Liver (tissue), 9 donors: ENCODE measurements around the gene FITM2. TPM values are rescaled to one million over a fixed set of nuclear protein-coding genes. Genes with fewer than 3 reads are reported as not detected.

Source experiments
- DNase-seq: peaks from one replicate; pipeline ENCODE4 v3.0.0-alpha.2; 2017; ENCODE audit warnings: low spot score
- H3K27ac ChIP-seq, 2 donors: one replicate each; pipeline ENCODE4 v1.7.0; 2013; ENCODE audit warnings: inconsistent platforms in 2 of 2, low read length in 2 of 2, control low read depth in 1 of 2, low read depth in 1 of 2, mild to moderate bottlenecking in 1 of 2
- H3K27me3 ChIP-seq, 4 donors: one replicate each; pipeline versions ENCODE4 v1.6.1 to v1.7.0; 2013; ENCODE audit warnings: low read length in 3 of 4, inconsistent platforms in 1 of 4, mild to moderate bottlenecking in 1 of 4, moderate library complexity in 1 of 4; ENCODE audit not compliant: control insufficient read depth in 4 of 4, insufficient read depth in 4 of 4
- H3K36me3 ChIP-seq, 4 donors: one replicate each; pipeline versions ENCODE4 v1.6.1 to v1.7.0; 2013; ENCODE audit warnings: low read length in 3 of 4, mild to moderate bottlenecking in 3 of 4, low read depth in 1 of 4, moderate library complexity in 1 of 4; ENCODE audit not compliant: control insufficient read depth in 4 of 4, insufficient read depth in 3 of 4
- H3K4me1 ChIP-seq, 4 donors: one replicate each; pipeline versions ENCODE4 v1.6.1 to v1.7.0; 2013; ENCODE audit warnings: low read length in 3 of 4, mild to moderate bottlenecking in 3 of 4, moderate library complexity in 1 of 4; ENCODE audit not compliant: control insufficient read depth in 4 of 4, insufficient read depth in 4 of 4
- H3K4me3 ChIP-seq, 3 donors: one replicate each; pipeline versions ENCODE4 v1.6.1 to v1.7.0; 2013; ENCODE audit warnings: low read length in 3 of 3, control low read depth in 1 of 3, low read depth in 1 of 3, mild to moderate bottlenecking in 1 of 3
- H3K9ac ChIP-seq, 2 donors: one replicate each; pipeline ENCODE4 v1.7.0; 2013; ENCODE audit warnings: low read length in 2 of 2, mild to moderate bottlenecking in 2 of 2, moderate library complexity in 2 of 2, control low read depth in 1 of 2, low read depth in 1 of 2
- H3K9me3 ChIP-seq, 4 donors: one replicate each; pipeline versions ENCODE4 v1.6.1 to v1.7.0; 2013; ENCODE audit warnings: low read length in 3 of 4; ENCODE audit not compliant: control insufficient read depth in 4 of 4
- EGR1 ChIP-seq, 2 donors: IDR thresholded peaks; 2 replicates each; pipeline ENCODE4 v1.6.1; 2016 to 2018; ENCODE audit warnings: antibody characterized with exemption in 2 of 2, low read depth in 2 of 2
- FOXA1 ChIP-seq: IDR thresholded peaks from 2 replicates; pipeline ENCODE4 v1.6.1; 2016; ENCODE audit warnings: antibody characterized with exemption
- FOXA2 ChIP-seq: IDR thresholded peaks from 2 replicates; pipeline ENCODE4 v1.6.1; 2016; ENCODE audit warnings: antibody characterized with exemption
- GABPA ChIP-seq, 2 donors: IDR thresholded peaks in 1 of 2; conservative IDR thresholded peaks in 1 of 2; 2 replicates each; pipeline ENCODE4 v1.6.1; 2016; ENCODE audit warnings: antibody characterized with exemption in 2 of 2, mild to moderate bottlenecking in 1 of 2, moderate library complexity in 1 of 2
- HNF4A ChIP-seq, 2 donors: conservative IDR thresholded peaks; 2 replicates each; pipeline ENCODE4 v1.6.1; 2016; ENCODE audit warnings: antibody characterized with exemption in 2 of 2, mild to moderate bottlenecking in 2 of 2
- HNF4G ChIP-seq: IDR thresholded peaks from 2 replicates; pipeline ENCODE4 v1.6.1; 2016; ENCODE audit warnings: antibody characterized with exemption
- JUND ChIP-seq, 2 donors: IDR thresholded peaks; 2 replicates each; pipeline ENCODE4 v1.6.1; 2016; ENCODE audit warnings: antibody characterized with exemption in 2 of 2
- NR2F2 ChIP-seq: IDR thresholded peaks from 2 replicates; pipeline ENCODE4 v1.6.1; 2016; ENCODE audit warnings: antibody characterized with exemption
- RAD21 ChIP-seq, 2 donors: IDR thresholded peaks; 2 replicates each; pipeline ENCODE4 v1.6.1; 2016; ENCODE audit warnings: antibody characterized with exemption in 2 of 2, mild to moderate bottlenecking in 2 of 2
- SP1 ChIP-seq: IDR thresholded peaks from 2 replicates; pipeline ENCODE4 v1.6.1; 2018; ENCODE audit warnings: antibody characterized with exemption, mild to moderate bottlenecking
- TAF1 ChIP-seq: conservative IDR thresholded peaks from 2 replicates; pipeline ENCODE4 v1.6.1; 2016; ENCODE audit warnings: antibody characterized with exemption, mild to moderate bottlenecking
- YY1 ChIP-seq: IDR thresholded peaks from 2 replicates; pipeline ENCODE4 v1.6.1; 2016; ENCODE audit warnings: antibody characterized with exemption, mild to moderate bottlenecking
- WGBS: extraction: QIAGEN DNeasy Blood & Tissue Kit; methylation state at CpG from one replicate; pipeline ENCODE4 v1.1.7; 2013; 5-methylcytosine and 5-hydroxymethylcytosine counted together
- polyA plus RNA-seq, 2 donors: library from polyadenylated mRNA; stranded (reverse) in 1 of 2; unstranded in 1 of 2; fragments of 200-250 nt in 1 of 2; fragments of >200 nt in 1 of 2; fragmentation: Nextera tagmentation in 1 of 2; extraction: Ambion mirVana in 1 of 2; gene quantifications; one replicate each; pipeline versions ENCODE4 v1.2.1 to v1.2.3, GENCODE V29; 2013 to 2015
- total RNA-seq, 2 donors: library from RNA; depleted of rRNA; stranded (reverse); fragments of >200 nt; gene quantifications; one replicate each; pipeline ENCODE4 v1.2.3, GENCODE V29; 2014
- TF ChIP-seq, protein P1 (sequence below): IDR thresholded peaks from 2 replicates; pipeline ENCODE4 v1.6.1; 2016; ENCODE audit warnings: antibody characterized with exemption, mild to moderate bottlenecking
- TF ChIP-seq, protein P2 (sequence below): IDR thresholded peaks from 2 replicates; pipeline ENCODE4 v1.6.1; 2016; ENCODE audit warnings: antibody characterized with exemption
- TF ChIP-seq, protein P3 (sequence below): fragments of 150-350 bp; IDR thresholded peaks from 2 replicates; pipeline ENCODE4 v1.5.1; 2017; ENCODE audit warnings: improper control_type of control experiment, low read depth, low read length; ENCODE audit not compliant: missing input control
- TF ChIP-seq, protein P4 (sequence below): IDR thresholded peaks from 2 replicates; pipeline ENCODE4 v1.6.1; 2016; ENCODE audit warnings: antibody characterized with exemption
- donor health status: healthy.
- donor health status: healthy.
- donor health status: healthy.
- donor health status: healthy.
- donor health status: healthy.

The FITM2 gene
- total and polyA plus RNA-seq, 4 donors = 3.3 to 9.9 (median 3.9) TPM

DNA sequence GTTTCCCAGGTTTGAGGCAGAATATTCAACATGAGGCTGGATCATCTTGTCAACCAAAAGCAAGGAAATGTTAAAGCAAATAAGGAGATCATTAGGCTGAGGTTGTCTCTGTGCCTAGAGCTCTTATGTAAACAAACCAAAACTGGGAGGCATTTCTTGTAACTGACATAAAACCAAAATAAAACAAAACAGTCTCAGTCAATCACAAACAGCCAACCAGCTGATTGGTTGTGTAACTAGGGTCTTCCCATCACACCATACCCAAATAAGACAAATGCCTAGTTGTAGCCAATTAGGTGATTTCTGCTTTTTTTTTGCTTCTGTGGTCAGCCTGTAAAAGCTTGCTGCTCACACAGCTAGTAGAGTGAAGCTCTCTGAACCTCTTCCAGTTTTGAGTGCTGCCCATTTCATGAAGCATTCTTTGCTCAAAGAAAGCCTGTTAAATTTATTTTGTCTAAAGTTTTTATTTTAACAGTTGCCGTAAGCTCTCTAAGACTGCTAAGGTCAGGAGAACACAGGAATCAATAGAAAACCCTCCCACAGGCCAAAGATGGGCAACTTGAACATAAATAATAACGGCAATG is 8.9 kb upstream of the FITM2 start:
- 94% methylated on average over 2 of the region's 2 CpGs for WGBS
- DNase-seq = no peak
- TF ChIP-seq, protein P1, sequence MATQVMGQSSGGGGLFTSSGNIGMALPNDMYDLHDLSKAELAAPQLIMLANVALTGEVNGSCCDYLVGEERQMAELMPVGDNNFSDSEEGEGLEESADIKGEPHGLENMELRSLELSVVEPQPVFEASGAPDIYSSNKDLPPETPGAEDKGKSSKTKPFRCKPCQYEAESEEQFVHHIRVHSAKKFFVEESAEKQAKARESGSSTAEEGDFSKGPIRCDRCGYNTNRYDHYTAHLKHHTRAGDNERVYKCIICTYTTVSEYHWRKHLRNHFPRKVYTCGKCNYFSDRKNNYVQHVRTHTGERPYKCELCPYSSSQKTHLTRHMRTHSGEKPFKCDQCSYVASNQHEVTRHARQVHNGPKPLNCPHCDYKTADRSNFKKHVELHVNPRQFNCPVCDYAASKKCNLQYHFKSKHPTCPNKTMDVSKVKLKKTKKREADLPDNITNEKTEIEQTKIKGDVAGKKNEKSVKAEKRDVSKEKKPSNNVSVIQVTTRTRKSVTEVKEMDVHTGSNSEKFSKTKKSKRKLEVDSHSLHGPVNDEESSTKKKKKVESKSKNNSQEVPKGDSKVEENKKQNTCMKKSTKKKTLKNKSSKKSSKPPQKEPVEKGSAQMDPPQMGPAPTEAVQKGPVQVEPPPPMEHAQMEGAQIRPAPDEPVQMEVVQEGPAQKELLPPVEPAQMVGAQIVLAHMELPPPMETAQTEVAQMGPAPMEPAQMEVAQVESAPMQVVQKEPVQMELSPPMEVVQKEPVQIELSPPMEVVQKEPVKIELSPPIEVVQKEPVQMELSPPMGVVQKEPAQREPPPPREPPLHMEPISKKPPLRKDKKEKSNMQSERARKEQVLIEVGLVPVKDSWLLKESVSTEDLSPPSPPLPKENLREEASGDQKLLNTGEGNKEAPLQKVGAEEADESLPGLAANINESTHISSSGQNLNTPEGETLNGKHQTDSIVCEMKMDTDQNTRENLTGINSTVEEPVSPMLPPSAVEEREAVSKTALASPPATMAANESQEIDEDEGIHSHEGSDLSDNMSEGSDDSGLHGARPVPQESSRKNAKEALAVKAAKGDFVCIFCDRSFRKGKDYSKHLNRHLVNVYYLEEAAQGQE = no peak
- TF ChIP-seq FOXA1 (no peak), JUND (IDR thresholded peaks at IDR 0.05) (no peak), TAF1 (no peak), SP1 (no peak), HNF4A (conservative IDR thresholded peaks at IDR 0.05) (no peak), NR2F2 (no peak)
- Histone ChIP-seq H3K9ac (no peak overlapping the region), H3K27ac (no peak overlapping the region), H3K9me3 (no peaks in the 10 kb centered on the region), H3K27me3 (no peaks in the 10 kb centered on the region), H3K4me1 (no peaks in the 10 kb centered on the region), H3K36me3 (no peaks in the 10 kb centered on the region), H3K4me3 (no peak overlapping the region)

DNA sequence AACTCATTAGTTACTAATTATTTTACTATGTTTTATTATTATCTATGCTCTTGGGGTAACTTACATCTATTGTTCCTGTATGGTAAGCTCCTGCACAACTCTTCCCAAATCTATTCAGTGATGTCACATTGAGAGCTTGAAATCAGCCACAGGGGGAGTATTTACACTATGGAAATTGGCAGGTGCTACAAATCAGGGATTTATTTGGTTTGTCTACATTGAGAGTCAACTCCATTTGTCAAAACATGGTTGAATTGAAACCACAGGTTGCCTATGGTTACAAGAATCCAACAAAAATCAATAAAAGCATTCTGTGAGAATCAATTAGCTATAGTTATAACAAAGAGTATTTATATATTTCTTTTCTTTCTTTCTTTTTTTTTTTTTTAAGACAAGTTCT is 3.9 kb upstream of the FITM2 start:
- no peak for DNase-seq
- Histone ChIP-seq H3K4me3 (no peak overlapping the region), H3K27me3 (no peaks in the 10 kb centered on the region), H3K4me1 (peaks cover 3 to 16% (median 10%) of the 10 kb centered on the region in 4 donors), H3K27ac (no peak overlapping the region), H3K36me3 (no peaks in the 10 kb centered on the region), H3K9me3 (no peaks in the 10 kb centered on the region), H3K9ac (no peak overlapping the region)
- TF ChIP-seq YY1 = no peak

DNA sequence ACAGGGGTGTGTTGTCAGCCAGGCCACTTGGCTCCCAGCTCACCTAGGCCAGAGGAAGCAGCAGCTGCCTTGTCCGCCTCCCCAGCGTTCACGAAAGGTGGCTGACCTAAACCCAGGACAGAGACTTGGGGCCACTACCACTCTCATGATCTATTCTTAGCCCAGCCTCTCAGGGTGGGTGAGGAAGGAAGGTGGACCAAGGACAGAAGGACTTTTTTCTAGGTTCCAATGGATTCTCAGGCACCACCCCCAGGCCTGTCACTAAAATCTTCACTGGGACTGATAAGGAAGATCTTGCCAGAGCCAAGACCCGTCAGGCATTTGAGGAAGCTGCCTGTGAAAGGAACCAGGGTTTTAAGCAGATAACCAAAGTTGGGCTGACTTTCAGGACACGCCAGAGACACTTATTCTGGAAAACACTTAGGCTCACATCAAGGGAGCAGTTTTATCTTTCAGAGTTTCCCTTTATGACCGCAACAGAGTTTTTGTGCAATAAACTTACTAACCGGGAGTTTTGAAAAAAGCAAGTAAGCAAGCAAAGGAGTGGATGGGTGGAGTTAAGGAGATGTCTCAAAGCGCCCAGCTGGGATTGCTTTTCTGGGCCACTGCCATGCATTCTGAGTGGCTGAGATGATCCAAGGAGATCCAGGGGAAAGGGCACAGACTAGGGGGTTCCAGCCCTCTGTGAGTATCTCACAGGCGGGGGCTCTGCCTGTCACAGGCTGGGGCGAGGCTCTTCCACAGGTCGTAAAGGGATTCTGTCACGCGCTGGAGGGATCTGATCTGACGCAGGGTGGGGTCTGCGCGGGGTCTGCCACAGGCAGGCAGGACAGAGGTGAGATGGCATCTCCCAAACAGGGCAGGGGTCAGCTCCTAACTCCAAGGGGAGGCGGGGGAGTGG is 989 bp downstream of the FITM2 start:
- Histone ChIP-seq H3K4me3 (peak overlapping the region; percentile 75 to 100 (median 93)), H3K27me3 (no peaks in the 10 kb centered on the region), H3K4me1 (peaks cover 3 to 22% (median 15%) of the 10 kb centered on the region in 4 donors), H3K9ac (peak overlapping the region; percentile 76 to 77), H3K9me3 (no peaks in the 10 kb centered on the region), H3K27ac (peak overlapping the region in 1 of 2 donors; percentile 72), H3K36me3 (peaks cover 0 to 4% (median 3%) of the 10 kb centered on the region in 4 donors)
- DNase-seq = no peak
- WGBS = 18% methylated on average over 17 of the region's 17 CpGs
- TF ChIP-seq EGR1 (IDR thresholded peaks at IDR 0.05; ENCODE audit: low read depth in 2 of 2) = no peak
- TF ChIP-seq FOXA2 = no peak
- TF ChIP-seq, protein P2, sequence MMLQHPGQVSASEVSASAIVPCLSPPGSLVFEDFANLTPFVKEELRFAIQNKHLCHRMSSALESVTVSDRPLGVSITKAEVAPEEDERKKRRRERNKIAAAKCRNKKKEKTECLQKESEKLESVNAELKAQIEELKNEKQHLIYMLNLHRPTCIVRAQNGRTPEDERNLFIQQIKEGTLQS = no peak
- TF ChIP-seq RAD21 (IDR thresholded peaks at IDR 0.05) = no peak
- TF ChIP-seq GABPA (IDR thresholded peaks at IDR 0.05 in 1 of 2, conservative IDR thresholded peaks at IDR 0.05 in 1 of 2) = no peak
- no peak for TF ChIP-seq HNF4A (conservative IDR thresholded peaks at IDR 0.05)
- TF ChIP-seq, protein P3, sequence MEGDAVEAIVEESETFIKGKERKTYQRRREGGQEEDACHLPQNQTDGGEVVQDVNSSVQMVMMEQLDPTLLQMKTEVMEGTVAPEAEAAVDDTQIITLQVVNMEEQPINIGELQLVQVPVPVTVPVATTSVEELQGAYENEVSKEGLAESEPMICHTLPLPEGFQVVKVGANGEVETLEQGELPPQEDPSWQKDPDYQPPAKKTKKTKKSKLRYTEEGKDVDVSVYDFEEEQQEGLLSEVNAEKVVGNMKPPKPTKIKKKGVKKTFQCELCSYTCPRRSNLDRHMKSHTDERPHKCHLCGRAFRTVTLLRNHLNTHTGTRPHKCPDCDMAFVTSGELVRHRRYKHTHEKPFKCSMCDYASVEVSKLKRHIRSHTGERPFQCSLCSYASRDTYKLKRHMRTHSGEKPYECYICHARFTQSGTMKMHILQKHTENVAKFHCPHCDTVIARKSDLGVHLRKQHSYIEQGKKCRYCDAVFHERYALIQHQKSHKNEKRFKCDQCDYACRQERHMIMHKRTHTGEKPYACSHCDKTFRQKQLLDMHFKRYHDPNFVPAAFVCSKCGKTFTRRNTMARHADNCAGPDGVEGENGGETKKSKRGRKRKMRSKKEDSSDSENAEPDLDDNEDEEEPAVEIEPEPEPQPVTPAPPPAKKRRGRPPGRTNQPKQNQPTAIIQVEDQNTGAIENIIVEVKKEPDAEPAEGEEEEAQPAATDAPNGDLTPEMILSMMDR = no peak
- no peak for TF ChIP-seq SP1
- TF ChIP-seq, protein P4, sequence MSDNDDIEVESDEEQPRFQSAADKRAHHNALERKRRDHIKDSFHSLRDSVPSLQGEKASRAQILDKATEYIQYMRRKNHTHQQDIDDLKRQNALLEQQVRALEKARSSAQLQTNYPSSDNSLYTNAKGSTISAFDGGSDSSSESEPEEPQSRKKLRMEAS = no peak
- no peak for TF ChIP-seq HNF4G
- no peak for TF ChIP-seq FOXA1
- TF ChIP-seq, protein P1 = no peak
- no peak for TF ChIP-seq JUND (IDR thresholded peaks at IDR 0.05)
